H9 (cell line): ENCODE data around the gene KIF26A. TPM values are rescaled to one million over a fixed set of nuclear protein-coding genes. Genes with fewer than 3 reads are reported as not detected.

ENCODE experiments used
- DNase-seq: peaks from one replicate; pipeline ENCODE4 v3.0.0-alpha.2; 2017
- H2AFZ ChIP-seq: one replicate; pipeline ENCODE4 v1.6.1; 2013; ENCODE audit warnings: mild to moderate bottlenecking, low read length, control low read depth, moderate library complexity
- H2AK5ac ChIP-seq: 2 replicates; pipeline ENCODE4 v1.6.1; 2013; ENCODE audit warnings: low read length, control low read depth, mixed read lengths; ENCODE audit not compliant: insufficient read length
- H2BK120ac ChIP-seq: one replicate; pipeline ENCODE4 v1.6.1; 2013; ENCODE audit warnings: low read depth, mild to moderate bottlenecking, low read length, control low read depth, inconsistent platforms; ENCODE audit not compliant: poor library complexity, severe bottlenecking
- H2BK12ac ChIP-seq: 2 replicates; pipeline ENCODE4 v1.6.1; 2013; ENCODE audit warnings: low read length, control low read depth, mixed read lengths, low read depth; ENCODE audit not compliant: insufficient read length
- H2BK15ac ChIP-seq: 2 replicates; pipeline ENCODE4 v1.6.1; 2013; ENCODE audit warnings: low read depth, low read length, control low read depth
- H2BK20ac ChIP-seq: one replicate; pipeline ENCODE4 v1.6.1; 2013; ENCODE audit warnings: low read depth, mild to moderate bottlenecking, low read length, control low read depth, inconsistent platforms; ENCODE audit not compliant: poor library complexity, severe bottlenecking
- H2BK5ac ChIP-seq: 2 replicates; pipeline ENCODE4 v1.6.1; 2013; ENCODE audit warnings: low read length, control low read depth, mixed read lengths; ENCODE audit not compliant: insufficient read length
- H3K14ac ChIP-seq: 2 replicates; pipeline ENCODE4 v1.6.1; 2013; ENCODE audit warnings: low read length, control low read depth; ENCODE audit not compliant: insufficient read depth
- H3K18ac ChIP-seq: 2 replicates; pipeline ENCODE4 v1.6.1; 2013; ENCODE audit warnings: low read depth, mild to moderate bottlenecking, mixed read lengths, low read length, control low read depth; ENCODE audit not compliant: insufficient read length
- H3K23ac ChIP-seq: 2 replicates; pipeline ENCODE4 v1.6.1; 2013; ENCODE audit warnings: low read length, control low read depth, mixed read lengths, low read depth; ENCODE audit not compliant: insufficient read length
- H3K23me2 ChIP-seq: 2 replicates; pipeline ENCODE4 v1.6.1; 2013; ENCODE audit warnings: low read depth, mild to moderate bottlenecking, mixed read lengths, low read length, control low read depth; ENCODE audit not compliant: insufficient read length, poor library complexity, severe bottlenecking
- H3K27ac ChIP-seq: 2 replicates; pipeline ENCODE4 v1.5.1; 2013; ENCODE audit warnings: low read length, control low read depth, mixed read lengths, low read depth; ENCODE audit not compliant: insufficient read length
- H3K27me3 ChIP-seq: 2 replicates; pipeline ENCODE4 v1.6.1; 2013; ENCODE audit warnings: low read length, control low read depth, inconsistent platforms; ENCODE audit not compliant: insufficient read depth
- H3K4ac ChIP-seq: 2 replicates; pipeline ENCODE4 v1.6.1; 2013; ENCODE audit warnings: low read depth, mild to moderate bottlenecking, control low read depth, inconsistent platforms, low read length, moderate library complexity
- H3K4me1 ChIP-seq: 2 replicates; pipeline ENCODE4 v1.6.1; 2013; ENCODE audit warnings: low read length, control low read depth, inconsistent platforms; ENCODE audit not compliant: insufficient read depth
- H3K4me2 ChIP-seq: 2 replicates; pipeline ENCODE4 v1.6.1; 2013; ENCODE audit warnings: low read length, control low read depth, mixed read lengths; ENCODE audit not compliant: insufficient read length, insufficient read depth
- H3K56ac ChIP-seq: 2 replicates; pipeline ENCODE4 v1.6.1; 2013; ENCODE audit warnings: low read depth, mild to moderate bottlenecking, mixed read lengths, low read length, control low read depth; ENCODE audit not compliant: insufficient read length
- H3K79me1 ChIP-seq: 2 replicates; pipeline ENCODE4 v1.6.1; 2013; ENCODE audit warnings: low read depth, mild to moderate bottlenecking, moderate library complexity, low read length, control low read depth, inconsistent platforms; ENCODE audit not compliant: insufficient read depth, poor library complexity, severe bottlenecking
- H3K79me2 ChIP-seq: 2 replicates; pipeline ENCODE4 v1.6.1; 2013; ENCODE audit warnings: low read length, control low read depth, inconsistent platforms; ENCODE audit not compliant: insufficient read depth
- H3K9ac ChIP-seq: 2 replicates; pipeline ENCODE4 v1.6.1; 2013; ENCODE audit warnings: low read length, control low read depth, mixed read lengths; ENCODE audit not compliant: insufficient read length; ENCODE audit errors: extremely low read depth
- H3K9me3 ChIP-seq: one replicate; pipeline ENCODE4 v1.6.1; 2013; ENCODE audit warnings: low read depth, low read length, inconsistent platforms; ENCODE audit not compliant: control insufficient read depth
- H3T11ph ChIP-seq: one replicate; pipeline ENCODE4 v1.6.1; 2013; ENCODE audit warnings: mild to moderate bottlenecking, low read length, control low read depth, inconsistent platforms
- H4K20me1 ChIP-seq: one replicate; pipeline ENCODE4 v1.6.1; 2013; ENCODE audit not compliant: control insufficient read depth, insufficient read length, insufficient read depth
- H4K5ac ChIP-seq: 2 replicates; pipeline ENCODE4 v1.6.1; 2013; ENCODE audit warnings: low read depth, mild to moderate bottlenecking, mixed read lengths, low read length, control low read depth; ENCODE audit not compliant: insufficient read length
- H4K8ac ChIP-seq: replicated peaks from 2 replicates; pipeline ENCODE4 v1.6.1; 2013; ENCODE audit warnings: low read length, control low read depth, mixed read lengths, low read depth; ENCODE audit not compliant: insufficient read length
- H4K91ac ChIP-seq: 2 replicates; pipeline ENCODE4 v1.6.1; 2013; ENCODE audit warnings: low read depth, mild to moderate bottlenecking, moderate library complexity, mixed read lengths, low read length, control low read depth; ENCODE audit not compliant: insufficient read length
- H3K27ac Mint-ChIP-seq, 3 experiments: 2 replicates in 2 of 3; 3 replicates in 1 of 3; pipeline ENCODE4 v1.8.0; 2020 to 2021; ENCODE audit warnings: mixed read lengths in 3 of 3, mild to moderate bottlenecking in 1 of 3, moderate library complexity in 1 of 3
- H3K27me3 Mint-ChIP-seq: 2 replicates; pipeline ENCODE4 v1.8.0; 2021; ENCODE audit warnings: low read depth, mild to moderate bottlenecking, moderate library complexity, mixed read lengths
- H3K36me3 Mint-ChIP-seq, 3 experiments: 2 replicates in 2 of 3; 3 replicates in 1 of 3; pipeline ENCODE4 v1.8.0; 2020 to 2021; ENCODE audit warnings: low read depth in 3 of 3, mixed read lengths in 3 of 3; ENCODE audit not compliant: insufficient read depth in 1 of 3
- H3K4me1 Mint-ChIP-seq, 2 experiments: 2 replicates each; pipeline ENCODE4 v1.8.0; 2020; ENCODE audit warnings: mixed read lengths in 2 of 2
- H3K4me3 Mint-ChIP-seq, 2 experiments: 2 replicates in 1 of 2; 3 replicates in 1 of 2; pipeline ENCODE4 v1.8.0; 2020 to 2021; ENCODE audit warnings: mild to moderate bottlenecking in 2 of 2, mixed read lengths in 2 of 2, moderate library complexity in 1 of 2
- H3K9me3 Mint-ChIP-seq, 2 experiments: 2 replicates in 1 of 2; 3 replicates in 1 of 2; pipeline ENCODE4 v1.8.0; 2020; ENCODE audit warnings: mild to moderate bottlenecking in 2 of 2, mixed read lengths in 2 of 2, moderate library complexity in 1 of 2
- WGBS: extraction: QIAGEN DNeasy Blood & Tissue Kit; methylation state at CpG from one replicate; pipeline ENCODE4 v1.1.7; 2013; ENCODE audit warnings: missing lambda C conversion rate, low lambda C conversion rate, mixed read lengths; ENCODE audit not compliant: insufficient read length; ENCODE audit errors: extremely low coverage; 5-methylcytosine and 5-hydroxymethylcytosine counted together
- total RNA-seq: library from RNA; stranded (reverse); gene quantifications from 2 replicates; pipeline ENCODE4 v1.2.1, GENCODE V29; 2021
- TF ChIP-seq, protein P1 (sequence below): fragments of 200-600 bp; sonication (generic); conservative IDR thresholded peaks from 3 replicates; pipeline ENCODE4 v1.8.0; 2021; ENCODE audit warnings: antibody characterized with exemption, mild to moderate bottlenecking

Gene KIF26A
- total RNA-seq, 1 experiment from 2014 or later = 44.2 TPM

DNA sequence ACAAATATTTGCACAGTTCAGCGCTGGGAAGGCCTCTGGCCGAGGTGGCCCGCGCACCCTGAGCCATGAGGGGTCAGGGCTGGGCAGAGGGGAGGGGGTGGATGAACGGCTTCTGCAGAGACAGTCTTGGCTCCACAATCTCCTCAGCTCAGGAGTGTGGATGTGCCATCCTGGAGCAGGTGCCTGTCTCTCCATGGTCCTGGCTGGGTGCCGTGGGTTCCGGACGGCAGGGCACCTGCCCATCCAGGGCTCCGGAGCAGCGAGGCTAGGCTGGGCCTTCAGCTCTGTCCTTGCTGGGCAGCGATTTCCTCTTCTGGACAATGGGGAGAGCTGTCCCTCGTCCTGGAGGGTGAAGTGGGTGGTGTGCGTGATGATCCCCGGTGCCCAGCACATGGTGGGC is 55.6 kb downstream of the KIF26A start:
- no peaks in the 10 kb centered on the region for H3K4me1 ChIP-seq
- no peaks in the 10 kb centered on the region for H4K20me1 ChIP-seq
- H3K4me2 ChIP-seq = no peak overlapping the region
- H2BK12ac ChIP-seq = no peak overlapping the region
- no peak overlapping the region for H3K4ac ChIP-seq
- H3K23ac ChIP-seq = no peak overlapping the region
- no peak overlapping the region for H2BK15ac ChIP-seq
- Mint-ChIP-seq H3K4me1 (peaks cover 5 to 6% of the 10 kb centered on the region in 2 experiments), H3K4me3 (no peak overlapping the region), H3K27ac (peak overlapping the region in 1 of 3 experiments; percentile 40; a peak in 1 of 7 replicates), H3K9me3 (no peaks in the 10 kb centered on the region), H3K36me3 (no peaks in the 10 kb centered on the region; a peak in 1 of 7 replicates), H3K27me3 (peaks cover 6% of the 10 kb centered on the region)
- peaks cover 2% of the 10 kb centered on the region for H3K23me2 ChIP-seq
- H3K56ac ChIP-seq = no peak overlapping the region
- no peak for DNase-seq
- no peak overlapping the region for H2AFZ ChIP-seq
- no peak overlapping the region for H3K9ac ChIP-seq
- H4K8ac ChIP-seq = no peak overlapping the region
- H3K79me2 ChIP-seq = no peaks in the 10 kb centered on the region
- no CpG with 5 or more reads among the region's 14 CpGs for WGBS
- H2BK5ac ChIP-seq = no peak overlapping the region
- H2BK20ac ChIP-seq = no peak overlapping the region
- no peak overlapping the region for H3K27ac ChIP-seq
- TF ChIP-seq, protein P1, sequence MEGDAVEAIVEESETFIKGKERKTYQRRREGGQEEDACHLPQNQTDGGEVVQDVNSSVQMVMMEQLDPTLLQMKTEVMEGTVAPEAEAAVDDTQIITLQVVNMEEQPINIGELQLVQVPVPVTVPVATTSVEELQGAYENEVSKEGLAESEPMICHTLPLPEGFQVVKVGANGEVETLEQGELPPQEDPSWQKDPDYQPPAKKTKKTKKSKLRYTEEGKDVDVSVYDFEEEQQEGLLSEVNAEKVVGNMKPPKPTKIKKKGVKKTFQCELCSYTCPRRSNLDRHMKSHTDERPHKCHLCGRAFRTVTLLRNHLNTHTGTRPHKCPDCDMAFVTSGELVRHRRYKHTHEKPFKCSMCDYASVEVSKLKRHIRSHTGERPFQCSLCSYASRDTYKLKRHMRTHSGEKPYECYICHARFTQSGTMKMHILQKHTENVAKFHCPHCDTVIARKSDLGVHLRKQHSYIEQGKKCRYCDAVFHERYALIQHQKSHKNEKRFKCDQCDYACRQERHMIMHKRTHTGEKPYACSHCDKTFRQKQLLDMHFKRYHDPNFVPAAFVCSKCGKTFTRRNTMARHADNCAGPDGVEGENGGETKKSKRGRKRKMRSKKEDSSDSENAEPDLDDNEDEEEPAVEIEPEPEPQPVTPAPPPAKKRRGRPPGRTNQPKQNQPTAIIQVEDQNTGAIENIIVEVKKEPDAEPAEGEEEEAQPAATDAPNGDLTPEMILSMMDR = no peak
- H2BK120ac ChIP-seq = no peak overlapping the region
- no peaks in the 10 kb centered on the region for H3K79me1 ChIP-seq
- H3K9me3 ChIP-seq = no peaks in the 10 kb centered on the region
- no peak overlapping the region for H3K18ac ChIP-seq
- H4K91ac ChIP-seq = no peak overlapping the region
- no peak overlapping the region for H3T11ph ChIP-seq
- H2AK5ac ChIP-seq = no peak overlapping the region
- no peaks in the 10 kb centered on the region for H3K27me3 ChIP-seq
- H3K14ac ChIP-seq = no peak overlapping the region; the same call in 1 of the 2 replicates
- H4K5ac ChIP-seq = no peak overlapping the region
